Activated T-helper 1 cell treated with anti-CD3 and anti-CD28 coated beads, Interleukin-12 subunit alpha, Interleukin-12 subunit beta, Interleukin-2, Interleukin-4 antibody, amounts not matched to agents 30 ng/mL and 10 ng/mL and 1 ng/mL, durations not matched to agents 14 hours and 24 hours and 36 hours (primary cell): ENCODE results near the gene SLC35F3. TPM values are rescaled to one million over a fixed set of nuclear protein-coding genes. Genes with fewer than 3 reads are reported as not detected.
"Not testable (repeated sequence)": the region's sequence is repeated elsewhere in the genome, so short reads cannot be mapped to it uniquely, and the experiment has no call there.

ENCODE experiments used
- DNase-seq: peaks from one replicate; pipeline ENCODE4 v3.0.0; 2021; ENCODE audit warnings: low spot score
- H3K27ac Mint-ChIP-seq: one replicate; pipeline ENCODE4 v1.8.0; 2021; ENCODE audit warnings: mild to moderate bottlenecking, mixed read lengths
- H3K27me3 Mint-ChIP-seq: one replicate; pipeline ENCODE4 v1.8.0; 2022; ENCODE audit warnings: mild to moderate bottlenecking, moderate library complexity, mixed read lengths; ENCODE audit not compliant: insufficient read depth
- H3K36me3 Mint-ChIP-seq: one replicate; pipeline ENCODE4 v1.8.0; 2021; ENCODE audit warnings: low read depth, mixed read lengths
- H3K4me1 Mint-ChIP-seq: one replicate; pipeline ENCODE4 v1.8.0; 2021; ENCODE audit warnings: low read depth, mixed read lengths
- H3K4me3 Mint-ChIP-seq: one replicate; pipeline ENCODE4 v1.8.0; 2021; ENCODE audit warnings: mild to moderate bottlenecking, moderate library complexity, mixed read lengths
- H3K9me3 Mint-ChIP-seq: one replicate; pipeline ENCODE4 v1.8.0; 2021; ENCODE audit warnings: mixed read lengths
- intact Hi-C: fragments of 100-400 bp; cut with micrococcal nuclease; formaldehyde crosslinking; loops from one replicate; pipeline ENCODE4 v1.15.1; 2024
- total RNA-seq: library from RNA; stranded (reverse); gene quantifications from 2 replicates; pipeline ENCODE4 v1.2.3, GENCODE V29; 2022

The SLC35F3 gene
- total RNA-seq, 1 donor from 2014 or later: 7.9 TPM

- H3K27ac Mint-ChIP-seq, H3K9me3 Mint-ChIP-seq, intact Hi-C loops: not testable (repeated sequence)
Measured at GRCh38 chr1:234301663-234302062, 397.2 kb downstream of the SLC35F3 start.

DNA sequence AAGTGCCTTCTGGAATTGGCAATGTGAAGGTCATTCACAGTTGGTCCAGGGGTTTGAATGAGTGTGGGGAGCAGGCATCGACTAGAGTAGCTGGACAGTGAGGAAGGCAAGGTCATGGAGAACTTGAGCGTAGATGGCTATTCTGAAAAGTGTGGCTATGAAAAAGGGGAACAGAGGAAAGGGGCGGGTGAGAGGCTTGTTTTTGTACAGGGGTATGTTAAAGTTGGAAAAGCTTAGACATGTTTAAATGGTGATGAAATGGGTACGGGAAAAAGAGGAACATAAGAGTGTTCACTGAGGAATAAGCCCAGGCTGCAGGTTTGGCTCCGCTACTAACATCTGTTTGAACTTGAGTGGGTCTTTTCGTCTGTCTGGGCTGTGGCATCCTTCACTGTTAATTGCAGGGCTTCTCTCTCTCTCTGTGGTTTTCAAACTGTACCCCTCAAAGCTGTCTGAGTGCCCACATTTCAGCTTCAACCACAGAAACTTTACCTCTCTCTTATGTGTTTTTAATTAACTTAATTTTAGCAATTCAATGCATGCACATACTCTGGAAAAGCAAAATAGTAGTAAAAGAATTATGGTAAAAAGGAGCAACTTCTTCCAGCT lies 398.0 kb downstream of the SLC35F3 start:
- H3K4me3 Mint-ChIP-seq: no peak overlapping the region
- peaks cover 1% of the 10 kb centered on the region for H3K36me3 Mint-ChIP-seq
- no peak overlapping the region for H3K27ac Mint-ChIP-seq
- H3K4me1 Mint-ChIP-seq: no peaks in the 10 kb centered on the region
- H3K27me3 Mint-ChIP-seq: peaks cover 17% of the 10 kb centered on the region
- intact Hi-C loops: no loop called here
- no peak for DNase-seq
- H3K9me3 Mint-ChIP-seq: no peaks in the 10 kb centered on the region

More at GRCh38 chr1:234301663-234302062, 397.2 kb downstream of the SLC35F3 start:
- H3K4me3 Mint-ChIP-seq, H3K4me1 Mint-ChIP-seq, H3K36me3 Mint-ChIP-seq, DNase-seq: not testable (repeated sequence)
- peaks cover 19% of the 10 kb centered on the region for H3K27me3 Mint-ChIP-seq

GRCh38 chr1:234303231-234303630 lies 398.8 kb downstream of the SLC35F3 start:
- Mint-ChIP-seq H3K4me3 (no peak overlapping the region), H3K36me3 (peaks cover 1% of the 10 kb centered on the region), H3K9me3 (no peaks in the 10 kb centered on the region), H3K27me3 (peaks cover 9% of the 10 kb centered on the region), H3K27ac (no peak overlapping the region), H3K4me1 (no peaks in the 10 kb centered on the region)
- no peak for DNase-seq
- intact Hi-C loops: no loop called here

GRCh38 chr1:234307726-234308125 lies 403.2 kb downstream of the SLC35F3 start:
- Mint-ChIP-seq H3K4me3 (no peak overlapping the region), H3K4me1 (peaks cover 11% of the 10 kb centered on the region), H3K27me3 (peaks cover 4% of the 10 kb centered on the region), H3K27ac (no peak overlapping the region), H3K9me3 (no peaks in the 10 kb centered on the region), H3K36me3 (peaks cover 1% of the 10 kb centered on the region)
- no peak for DNase-seq
- intact Hi-C loops: no loop called here

DNA sequence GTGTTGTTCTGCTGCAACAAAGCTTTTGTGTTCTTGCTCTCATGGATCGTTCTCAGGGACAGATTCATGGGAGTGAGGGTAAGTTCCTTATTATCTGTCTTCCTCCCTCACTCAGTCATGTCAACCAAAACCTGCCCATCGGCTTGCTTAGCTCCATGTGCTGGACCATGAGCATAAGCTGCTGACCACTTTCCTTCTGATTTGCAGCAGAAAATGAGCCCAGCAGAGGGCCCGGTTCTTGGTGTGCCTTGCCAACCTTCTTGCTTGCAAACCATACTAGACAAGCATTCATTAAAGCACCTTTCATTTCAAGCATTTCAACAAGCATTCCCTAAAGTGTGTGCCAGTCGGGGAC lies 404.7 kb downstream of the SLC35F3 start:
- DNase-seq: no peak
- H3K4me1 Mint-ChIP-seq: peaks cover 11% of the 10 kb centered on the region
- no peak overlapping the region for H3K27ac Mint-ChIP-seq
- no peak overlapping the region for H3K4me3 Mint-ChIP-seq
- H3K27me3 Mint-ChIP-seq: peaks cover 5% of the 10 kb centered on the region
- H3K36me3 Mint-ChIP-seq: no peaks in the 10 kb centered on the region
- no peaks in the 10 kb centered on the region for H3K9me3 Mint-ChIP-seq
- intact Hi-C loops: no loop called here

GRCh38 chr1:234309598-234310459 lies 405.4 kb downstream of the SLC35F3 start:
- DNase-seq: peak; percentile 47
- Mint-ChIP-seq H3K9me3 (no peaks in the 10 kb centered on the region), H3K4me1 (peaks cover 14% of the 10 kb centered on the region), H3K27me3 (peaks cover 1% of the 10 kb centered on the region), H3K27ac (peak overlapping the region; percentile 5), H3K36me3 (no peaks in the 10 kb centered on the region), H3K4me3 (no peak overlapping the region)
- intact Hi-C loops: loop anchor here (1.0 kb wide), 5 partner anchors 16 to 196 kb away; no protein-coding TSS in a partner anchor

DNA sequence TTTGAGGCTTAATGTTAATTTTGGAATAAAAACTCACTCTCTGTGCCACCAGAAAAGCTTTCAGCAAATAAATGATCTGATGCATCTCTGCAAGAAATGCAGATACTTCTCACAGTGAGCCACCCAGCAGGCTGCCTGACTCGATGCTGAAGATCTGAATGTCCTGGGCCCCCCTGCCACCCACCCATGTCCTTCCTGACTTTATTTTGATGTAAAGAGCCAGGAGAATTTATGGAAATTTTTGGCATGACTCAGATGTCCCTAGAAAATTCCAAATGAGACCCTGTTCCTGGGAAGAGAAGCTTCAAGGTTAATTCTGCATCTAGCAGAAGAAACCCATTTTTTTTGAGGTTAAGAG lies 406.0 kb downstream of the SLC35F3 start:
- H3K36me3 Mint-ChIP-seq: no peaks in the 10 kb centered on the region
- H3K4me1 Mint-ChIP-seq: peaks cover 20% of the 10 kb centered on the region
- no peak for DNase-seq
- no peaks in the 10 kb centered on the region for H3K9me3 Mint-ChIP-seq
- peak overlapping the region; percentile 13 for H3K27ac Mint-ChIP-seq
- intact Hi-C loops: loop anchor here (1.0 kb wide), 5 partner anchors 16 to 196 kb away; no protein-coding TSS in a partner anchor
- H3K27me3 Mint-ChIP-seq: peaks cover 1% of the 10 kb centered on the region
- H3K4me3 Mint-ChIP-seq: no peak overlapping the region

DNA sequence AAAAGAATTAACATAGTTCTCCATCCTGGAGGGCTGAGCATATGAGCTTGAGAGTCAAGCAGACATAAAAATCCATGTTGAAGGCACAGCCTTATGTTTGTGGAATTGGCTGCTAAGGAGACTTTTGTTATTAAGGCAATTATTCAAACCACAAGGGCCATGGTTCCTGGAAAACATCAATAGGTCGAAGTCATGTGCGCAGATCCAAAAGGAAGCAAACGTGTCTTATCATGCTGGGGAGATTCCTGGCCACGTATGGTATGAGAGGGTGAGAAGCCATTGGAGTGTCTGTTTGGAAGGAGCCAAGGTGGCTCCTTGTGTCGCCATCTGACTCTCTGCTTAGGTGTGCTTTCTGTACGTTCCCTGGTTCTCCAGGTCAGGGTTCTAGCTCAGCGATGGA lies 406.9 kb downstream of the SLC35F3 start:
- Mint-ChIP-seq H3K27me3 (peaks cover 1% of the 10 kb centered on the region), H3K9me3 (no peaks in the 10 kb centered on the region), H3K27ac (no peak overlapping the region), H3K36me3 (no peaks in the 10 kb centered on the region), H3K4me1 (peaks cover 26% of the 10 kb centered on the region), H3K4me3 (no peak overlapping the region)
- DNase-seq: no peak
- intact Hi-C loops: no loop called here

DNA sequence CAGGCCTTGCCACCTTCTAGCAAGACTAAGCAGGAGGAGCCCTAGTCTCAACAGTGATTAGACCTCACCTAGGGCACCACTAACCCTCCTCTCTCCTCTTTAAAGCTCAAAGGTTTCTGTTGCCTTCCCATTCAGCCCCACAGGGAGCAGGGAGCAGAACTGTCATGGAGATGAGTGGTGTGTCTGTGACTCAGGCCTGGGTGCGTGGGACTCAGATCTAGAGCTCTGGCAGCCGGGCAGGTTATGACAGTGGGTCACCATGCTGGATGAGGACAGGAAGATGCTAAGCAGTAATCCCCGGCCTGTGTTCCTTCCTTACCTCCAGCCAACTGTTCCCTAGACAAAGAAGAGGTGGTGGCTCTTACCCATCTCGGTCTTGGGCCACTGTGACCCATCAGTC lies 408.7 kb downstream of the SLC35F3 start:
- intact Hi-C loops: no loop called here
- peaks cover 30% of the 10 kb centered on the region for H3K4me1 Mint-ChIP-seq

DNA sequence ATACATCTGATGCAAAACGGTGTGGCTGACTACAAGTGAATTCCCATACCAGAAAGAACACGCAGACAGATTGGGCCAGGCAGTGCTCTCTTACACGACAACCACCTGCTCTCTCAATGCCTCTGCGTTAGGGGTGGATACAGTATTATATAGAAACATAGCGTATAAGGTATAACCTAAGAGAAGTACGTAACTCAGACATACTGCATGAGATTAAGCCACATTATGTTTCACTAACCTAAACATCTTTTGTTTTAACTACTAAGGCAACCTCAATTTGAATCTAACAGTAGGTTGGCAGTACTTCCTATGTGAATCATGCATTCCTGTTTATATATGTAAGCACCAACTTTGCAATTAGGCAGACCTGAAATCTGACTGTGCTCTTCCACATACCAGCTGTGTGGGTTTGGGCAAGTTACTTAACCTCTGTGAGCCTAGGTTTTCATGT lies 410.6 kb downstream of the SLC35F3 start:
- peak overlapping the region; percentile 32 for H3K27ac Mint-ChIP-seq
- intact Hi-C loops: loop anchor here (1.0 kb wide), 1 partner anchor 44 kb away; no protein-coding TSS in a partner anchor
- H3K4me3 Mint-ChIP-seq: peak overlapping the region; percentile 12
- no peaks in the 10 kb centered on the region for H3K9me3 Mint-ChIP-seq
- no peaks in the 10 kb centered on the region for H3K36me3 Mint-ChIP-seq
- H3K27me3 Mint-ChIP-seq: peaks cover 5% of the 10 kb centered on the region
- H3K4me1 Mint-ChIP-seq: peaks cover 24% of the 10 kb centered on the region
- no peak for DNase-seq

More for the DNA sequence above, 408.7 kb downstream of the SLC35F3 start:
- H3K27ac Mint-ChIP-seq: peak overlapping the region; percentile 36
- no peak overlapping the region for H3K4me3 Mint-ChIP-seq
- peaks cover 1% of the 10 kb centered on the region for H3K27me3 Mint-ChIP-seq
- no peak for DNase-seq
- no peaks in the 10 kb centered on the region for H3K36me3 Mint-ChIP-seq
- no peaks in the 10 kb centered on the region for H3K9me3 Mint-ChIP-seq

GRCh38 chr1:234315588-234315987 lies 411.1 kb downstream of the SLC35F3 start:
- Mint-ChIP-seq H3K27ac (peak overlapping the region; percentile 32), H3K27me3 (peaks cover 5% of the 10 kb centered on the region), H3K9me3 (no peaks in the 10 kb centered on the region), H3K4me1 (peaks cover 20% of the 10 kb centered on the region), H3K36me3 (no peaks in the 10 kb centered on the region), H3K4me3 (no peak overlapping the region)
- intact Hi-C loops: loop anchor here (1.0 kb wide), 1 partner anchor 44 kb away; no protein-coding TSS in a partner anchor
- no peak for DNase-seq

DNA sequence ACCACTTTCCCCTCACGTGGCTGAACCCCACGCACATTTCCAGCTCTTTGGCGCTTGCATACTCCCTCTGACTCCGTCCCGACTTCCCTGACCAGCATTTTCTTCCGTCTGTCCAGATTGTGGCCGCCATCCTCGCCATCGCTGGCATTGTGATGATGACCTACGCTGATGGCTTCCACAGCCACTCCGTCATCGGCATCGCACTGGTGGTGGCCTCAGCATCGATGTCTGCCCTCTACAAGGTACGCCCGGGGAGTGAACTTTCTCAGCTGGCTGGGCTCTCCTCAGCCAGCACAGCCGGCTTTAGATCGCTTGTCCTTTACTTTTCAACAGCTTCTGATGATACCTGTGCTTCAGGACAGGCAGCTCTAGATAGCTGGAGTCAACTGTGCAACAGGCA lies 412.0 kb downstream of the SLC35F3 start:
- H3K27me3 Mint-ChIP-seq: peaks cover 5% of the 10 kb centered on the region
- no peaks in the 10 kb centered on the region for H3K9me3 Mint-ChIP-seq
- no peaks in the 10 kb centered on the region for H3K36me3 Mint-ChIP-seq
- intact Hi-C loops: no loop called here
- H3K4me3 Mint-ChIP-seq: no peak overlapping the region
- no peak overlapping the region for H3K27ac Mint-ChIP-seq
- no peak for DNase-seq
- H3K4me1 Mint-ChIP-seq: peaks cover 20% of the 10 kb centered on the region

- Mint-ChIP-seq H3K4me1 (peaks cover 20% of the 10 kb centered on the region), H3K27ac (no peak overlapping the region), H3K9me3 (no peaks in the 10 kb centered on the region), H3K36me3 (no peaks in the 10 kb centered on the region), H3K4me3 (no peak overlapping the region), H3K27me3 (peaks cover 5% of the 10 kb centered on the region)
- DNase-seq: no peak
- intact Hi-C loops: no loop called here
Measured at GRCh38 chr1:234316937-234317336, 412.5 kb downstream of the SLC35F3 start.
